ENCODE measurements around the gene NIPBL. TPM values are rescaled to one million over a fixed set of nuclear protein-coding genes. Genes with fewer than 3 reads are reported as not detected.
A peak's percentile ranks its signal among the peaks of the same experiment; 100 is the strongest.
"Not testable (repeated sequence)": the region's sequence is repeated elsewhere in the genome, so short reads cannot be mapped to it uniquely, and the experiment has no call there.

Gene NIPBL
- total and polyA plus RNA-seq, 5 experiments from 2014 or later = 13.8 to 127 (median 36.4) TPM

GRCh38 chr5:37090781-37091180 is 214.2 kb downstream of the NIPBL start:
- peaks cover 0 to 2% (median 0%) of the 10 kb centered on the region in 4 donors for H3K4me1 Mint-ChIP-seq
- no peak overlapping the region for H3K4me3 Mint-ChIP-seq
- POLR2A ChIA-PET = no interaction called here
- H3K9me3 Mint-ChIP-seq = peaks cover 0 to 9% (median under 1%) of the 10 kb centered on the region in 9 donors
- DNase-seq (no peak), ATAC-seq (no peak)
- no peak overlapping the region for H3K27ac Mint-ChIP-seq
- peaks cover 0 to 27% (median 12%) of the 10 kb centered on the region in 3 donors for H3K36me3 Mint-ChIP-seq
- H3K27me3 Mint-ChIP-seq = no peaks in the 10 kb centered on the region

DNA sequence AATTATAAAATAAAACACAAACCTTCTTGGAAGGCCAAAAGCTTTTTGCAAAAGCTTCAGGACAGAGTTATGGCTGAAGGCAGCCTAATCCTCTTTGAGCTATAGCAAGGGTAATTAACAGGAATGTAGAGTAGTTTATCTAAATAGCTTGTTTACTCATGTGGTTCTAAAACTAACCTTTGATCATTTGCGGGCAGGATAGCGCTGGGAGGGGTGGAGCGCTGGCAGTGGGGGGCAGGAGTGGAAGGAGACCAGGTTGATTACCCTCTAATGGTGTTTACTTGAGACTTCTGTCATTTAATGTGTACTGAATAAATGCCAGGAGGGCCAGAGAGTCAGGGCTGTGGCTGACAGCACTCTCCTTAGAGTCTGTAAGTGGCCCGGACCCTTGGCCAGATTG is 217.2 kb downstream of the NIPBL start:
- H3K27ac Mint-ChIP-seq, H3K4me3 Mint-ChIP-seq, H3K4me1 Mint-ChIP-seq, DNase-seq, POLR2A ChIA-PET, H3K27me3 Mint-ChIP-seq, ATAC-seq: not testable (repeated sequence)
- peaks cover 18 to 39% (median 24%) of the 10 kb centered on the region in 3 donors for H3K36me3 Mint-ChIP-seq
- peaks cover 4 to 38% (median 18%) of the 10 kb centered on the region in 9 donors for H3K9me3 Mint-ChIP-seq

- not testable (repeated sequence) for H3K27ac Mint-ChIP-seq
Observed at GRCh38 chr5:37099267-37099666, 222.7 kb downstream of the NIPBL start.

GRCh38 chr5:37103302-37103701 is 226.7 kb downstream of the NIPBL start:
- H3K27me3 Mint-ChIP-seq = no peaks in the 10 kb centered on the region
- H3K9me3 Mint-ChIP-seq = peaks cover 4 to 43% (median 26%) of the 10 kb centered on the region in 9 donors
- ATAC-seq (no peak), DNase-seq (no peak)
- POLR2A ChIA-PET = no interaction called here
- H3K36me3 Mint-ChIP-seq = peaks cover 27 to 54% (median 35%) of the 10 kb centered on the region in 3 donors
- peak overlapping the region in 1 of 10 donors; percentile 75 for H3K27ac Mint-ChIP-seq
- H3K4me1 Mint-ChIP-seq = peaks cover 5 to 16% (median 7%) of the 10 kb centered on the region in 4 donors
- H3K4me3 Mint-ChIP-seq = peak overlapping the region in 1 of 10 donors; percentile 44

More at GRCh38 chr5:37099267-37099666, 222.7 kb downstream of the NIPBL start:
- Mint-ChIP-seq H3K36me3 (peaks cover 21 to 52% (median 40%) of the 10 kb centered on the region in 3 donors), H3K4me1 (peaks cover 5 to 16% (median 7%) of the 10 kb centered on the region in 4 donors), H3K4me3 (peak overlapping the region in 1 of 10 donors; percentile 17), H3K9me3 (peaks cover 14 to 76% (median 42%) of the 10 kb centered on the region in 9 donors)
- H3K27me3 Mint-ChIP-seq, POLR2A ChIA-PET, ATAC-seq, DNase-seq: not testable (repeated sequence)

GRCh38 chr5:37109338-37109737 is 232.8 kb downstream of the NIPBL start:
- Mint-ChIP-seq H3K36me3 (peaks cover 14 to 39% (median 36%) of the 10 kb centered on the region in 3 donors), H3K27me3 (no peaks in the 10 kb centered on the region), H3K27ac (peak overlapping the region in 1 of 10 donors; percentile 66), H3K4me3 (no peak overlapping the region), H3K4me1 (peaks cover 21 to 46% (median 34%) of the 10 kb centered on the region in 4 donors), H3K9me3 (peaks cover 0 to 6% (median 0%) of the 10 kb centered on the region in 9 donors)
- DNase-seq (no peak), ATAC-seq (no peak)
- POLR2A ChIA-PET = no interaction called here

- H3K27me3 Mint-ChIP-seq = no peaks in the 10 kb centered on the region
- peaks cover 14 to 39% (median 36%) of the 10 kb centered on the region in 3 donors for H3K36me3 Mint-ChIP-seq
- ATAC-seq = no peak
- H3K4me1 Mint-ChIP-seq = peaks cover 21 to 46% (median 34%) of the 10 kb centered on the region in 4 donors
- H3K4me3 Mint-ChIP-seq = peak overlapping the region in 3 of 10 donors; percentile 28 to 48 (median 41)
- no peak for DNase-seq
- POLR2A ChIA-PET = no interaction called here
- H3K9me3 Mint-ChIP-seq = peaks cover 0 to 6% (median 0%) of the 10 kb centered on the region in 9 donors
- H3K27ac Mint-ChIP-seq = peak overlapping the region in 9 of 10 donors; percentile 2 to 78 (median 66)
Observed at GRCh38 chr5:37110135-37110534, 233.6 kb downstream of the NIPBL start.

GRCh38 chr5:37111426-37112382 is 235.1 kb downstream of the NIPBL start:
- no peaks in the 10 kb centered on the region for H3K27me3 Mint-ChIP-seq
- H3K9me3 Mint-ChIP-seq = peaks cover 0 to 6% (median 0%) of the 10 kb centered on the region in 9 donors
- H3K4me3 Mint-ChIP-seq = peak overlapping the region; percentile 59 to 83 (median 74)
- H3K36me3 Mint-ChIP-seq = peaks cover 14 to 39% (median 37%) of the 10 kb centered on the region in 3 donors
- POLR2A ChIA-PET = no interaction called here
- DNase-seq = peak in 5 of 10 donors; percentile 7 to 73 (median 49)
- peak; percentile 89 to 90 for ATAC-seq
- peak overlapping the region; percentile 3 to 91 (median 50) for H3K27ac Mint-ChIP-seq
- H3K4me1 Mint-ChIP-seq = peaks cover 21 to 46% (median 34%) of the 10 kb centered on the region in 4 donors

- peak in 1 of 10 donors; percentile 5 for DNase-seq
- POLR2A ChIA-PET = no interaction called here
- ATAC-seq = peak; percentile 27 to 42
- H3K27me3 Mint-ChIP-seq = no peaks in the 10 kb centered on the region
- peaks cover 21 to 46% (median 34%) of the 10 kb centered on the region in 4 donors for H3K4me1 Mint-ChIP-seq
- peak overlapping the region in 4 of 10 donors; percentile 3 to 55 (median 34) for H3K27ac Mint-ChIP-seq
- peaks cover 0 to 6% (median 0%) of the 10 kb centered on the region in 9 donors for H3K9me3 Mint-ChIP-seq
- peak overlapping the region; percentile 59 to 83 (median 74) for H3K4me3 Mint-ChIP-seq
- peaks cover 14 to 35% (median 29%) of the 10 kb centered on the region in 3 donors for H3K36me3 Mint-ChIP-seq
Observed at GRCh38 chr5:37112383-37112991, 235.9 kb downstream of the NIPBL start.
